Thoracic aorta (tissue), 2 donors: Measurements from ENCODE around the gene TNS3. TPM values are rescaled to one million over a fixed set of nuclear protein-coding genes. Genes with fewer than 3 reads are reported as not detected.

Experiments used
- ATAC-seq: fragments of 150-250 bp; one replicate; pipeline ENCODE4 v1.8.0; 2017; ENCODE audit warnings: low read depth; ENCODE audit not compliant: insufficient number of reproducible peaks, low FRiP score
- DNase-seq: peaks from one replicate; pipeline ENCODE4 v3.0.0-alpha.2; 2020; ENCODE audit warnings: low spot score
- H3K27ac ChIP-seq, 2 donors: fragments of 200-600 bp; sonication (generic); 1 replicate in 1 of 2; 2 replicates in 1 of 2; pipeline ENCODE4 v1.5.1; 2016; ENCODE audit warnings: mild to moderate bottlenecking in 2 of 2, moderate library complexity in 2 of 2
- H3K27me3 ChIP-seq: fragments of 200-600 bp; sonication (generic); replicated peaks from 2 replicates; pipeline ENCODE4 v1.6.0; 2016; ENCODE audit warnings: mild to moderate bottlenecking; ENCODE audit not compliant: insufficient read depth
- H3K36me3 ChIP-seq: fragments of 200-600 bp; sonication (generic); one replicate; pipeline ENCODE4 v1.5.1; 2016
- H3K4me1 ChIP-seq, 2 donors: fragments of 200-600 bp; sonication (generic); 1 replicate in 1 of 2; 2 replicates in 1 of 2; pipeline versions ENCODE4 v1.5.1 to v1.6.0; 2016; ENCODE audit warnings: low read depth in 2 of 2, mild to moderate bottlenecking in 1 of 2; ENCODE audit not compliant: control insufficient read depth in 1 of 2
- H3K4me3 ChIP-seq: fragments of 200-600 bp; sonication (generic); 2 replicates; pipeline ENCODE4 v1.5.1; 2016; ENCODE audit warnings: mild to moderate bottlenecking
- H3K9me3 ChIP-seq: fragments of 200-600 bp; sonication (generic); 2 replicates; pipeline ENCODE4 v1.5.1; 2016
- CTCF ChIP-seq: fragments of 200-600 bp; sonication (generic); IDR thresholded peaks from one replicate; pipeline ENCODE4 v1.5.1; 2019; ENCODE audit warnings: antibody characterized with exemption
- total RNA-seq, 2 donors: library from RNA; depleted of rRNA; stranded (reverse); fragments of >200 nt; gene quantifications; one replicate each; pipeline versions ENCODE4 v1.1.0 to v1.2.3, GENCODE V29; 2016

TNS3 gene
- total RNA-seq, 2 donors from 2014 or later, result 138 to 151 TPM

- Histone ChIP-seq H3K27me3 (no peaks in the 10 kb centered on the region), H3K27ac (no peak overlapping the region), H3K4me1 (peaks cover 31 to 64% of the 10 kb centered on the region in 2 donors), H3K9me3 (no peaks in the 10 kb centered on the region), H3K4me3 (no peak overlapping the region), H3K36me3 (no peaks in the 10 kb centered on the region)
- DNase-seq, result no peak
- no peak for TF ChIP-seq CTCF
- ATAC-seq, result no peak
These were observed 251.2 kb downstream of the TNS3 start for GRCh38 chr7:47330561-47331178.

- Histone ChIP-seq H3K27ac (no peak overlapping the region), H3K27me3 (no peaks in the 10 kb centered on the region), H3K9me3 (no peaks in the 10 kb centered on the region), H3K4me3 (no peak overlapping the region), H3K4me1 (peaks cover 27 to 58% of the 10 kb centered on the region in 2 donors), H3K36me3 (no peaks in the 10 kb centered on the region)
- DNase-seq (no peak), ATAC-seq (no peak)
- no peak for TF ChIP-seq CTCF
These were observed 251.9 kb downstream of the TNS3 start for GRCh38 chr7:47330026-47330425.

GRCh38 chr7:47329320-47329926 lies 252.5 kb downstream of the TNS3 start:
- H3K4me1 ChIP-seq, result peaks cover 27 to 56% of the 10 kb centered on the region in 2 donors
- H3K27me3 ChIP-seq, result no peaks in the 10 kb centered on the region
- no peaks in the 10 kb centered on the region for H3K36me3 ChIP-seq
- ATAC-seq (no peak), DNase-seq (no peak)
- no peak overlapping the region for H3K4me3 ChIP-seq
- TF ChIP-seq CTCF, result no peak
- H3K27ac ChIP-seq, result peak overlapping the region; percentile 85
- no peaks in the 10 kb centered on the region for H3K9me3 ChIP-seq

GRCh38 chr7:47328392-47329319 lies 253.3 kb downstream of the TNS3 start:
- ATAC-seq (no peak), DNase-seq (no peak)
- H3K27me3 ChIP-seq, result no peaks in the 10 kb centered on the region
- no peaks in the 10 kb centered on the region for H3K36me3 ChIP-seq
- peaks cover 27 to 50% of the 10 kb centered on the region in 2 donors for H3K4me1 ChIP-seq
- no peak for TF ChIP-seq CTCF
- no peaks in the 10 kb centered on the region for H3K9me3 ChIP-seq
- H3K4me3 ChIP-seq, result peak overlapping the region; percentile 35
- peak overlapping the region; percentile 85 for H3K27ac ChIP-seq
